GM12874 (cell line): ENCODE data around the gene KCNQ1.

Experiments
- TF ChIP-seq, protein P1 (sequence below): IDR thresholded peaks from 2 replicates; pipeline ENCODE4 v1.5.1; 2011; ENCODE audit warnings: low read depth, mild to moderate bottlenecking, control low read depth, low read length, moderate library complexity; ENCODE audit not compliant: insufficient read depth

The KCNQ1 gene

DNA sequence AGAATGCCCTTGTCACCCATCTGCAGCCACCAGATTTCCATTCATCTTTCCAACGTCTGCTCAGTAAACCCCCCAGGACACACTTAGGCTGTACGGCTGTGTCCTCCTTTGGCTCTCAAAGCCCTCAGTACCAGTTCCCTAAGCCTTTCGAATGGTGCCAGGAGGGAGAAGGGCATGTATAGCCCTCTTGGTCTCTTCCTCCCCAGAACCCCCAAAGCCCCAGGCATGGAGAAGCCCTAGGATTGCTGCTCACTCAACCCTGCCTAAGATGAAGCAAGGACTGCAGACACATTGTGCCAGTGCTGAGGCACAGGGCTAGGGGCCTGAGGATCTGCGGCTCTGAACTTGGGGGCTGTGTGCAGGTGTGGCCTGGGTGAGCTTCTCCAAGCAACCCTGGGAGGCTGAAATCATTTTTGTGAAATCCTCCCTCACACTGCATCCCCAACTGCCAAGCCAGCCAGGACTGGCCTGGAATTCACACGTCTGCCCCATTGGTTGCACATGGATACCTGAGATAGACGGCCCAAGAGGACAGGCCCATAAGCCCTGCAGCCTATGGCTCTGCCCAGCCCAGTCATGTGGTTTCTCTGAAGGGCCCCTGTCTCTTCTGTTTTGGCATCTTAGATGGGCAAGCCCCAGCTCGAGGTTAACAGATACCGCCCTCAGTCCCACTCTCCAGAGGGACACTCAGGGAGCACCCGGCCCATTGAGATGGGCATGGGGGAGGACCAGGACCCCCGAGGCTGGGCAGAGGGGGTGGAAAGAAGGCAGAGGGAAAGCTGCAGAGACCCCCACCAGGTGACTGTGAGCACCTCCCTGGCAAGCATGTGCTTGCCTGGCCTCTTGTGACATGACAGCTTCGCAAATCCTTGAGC lies 221.0 kb downstream of the KCNQ1 start:
- TF ChIP-seq, protein P1, sequence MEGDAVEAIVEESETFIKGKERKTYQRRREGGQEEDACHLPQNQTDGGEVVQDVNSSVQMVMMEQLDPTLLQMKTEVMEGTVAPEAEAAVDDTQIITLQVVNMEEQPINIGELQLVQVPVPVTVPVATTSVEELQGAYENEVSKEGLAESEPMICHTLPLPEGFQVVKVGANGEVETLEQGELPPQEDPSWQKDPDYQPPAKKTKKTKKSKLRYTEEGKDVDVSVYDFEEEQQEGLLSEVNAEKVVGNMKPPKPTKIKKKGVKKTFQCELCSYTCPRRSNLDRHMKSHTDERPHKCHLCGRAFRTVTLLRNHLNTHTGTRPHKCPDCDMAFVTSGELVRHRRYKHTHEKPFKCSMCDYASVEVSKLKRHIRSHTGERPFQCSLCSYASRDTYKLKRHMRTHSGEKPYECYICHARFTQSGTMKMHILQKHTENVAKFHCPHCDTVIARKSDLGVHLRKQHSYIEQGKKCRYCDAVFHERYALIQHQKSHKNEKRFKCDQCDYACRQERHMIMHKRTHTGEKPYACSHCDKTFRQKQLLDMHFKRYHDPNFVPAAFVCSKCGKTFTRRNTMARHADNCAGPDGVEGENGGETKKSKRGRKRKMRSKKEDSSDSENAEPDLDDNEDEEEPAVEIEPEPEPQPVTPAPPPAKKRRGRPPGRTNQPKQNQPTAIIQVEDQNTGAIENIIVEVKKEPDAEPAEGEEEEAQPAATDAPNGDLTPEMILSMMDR = no peak

- TF ChIP-seq, protein P1 = no peak
Observed at GRCh38 chr11:2666401-2666741, 221.6 kb downstream of the KCNQ1 start.

DNA sequence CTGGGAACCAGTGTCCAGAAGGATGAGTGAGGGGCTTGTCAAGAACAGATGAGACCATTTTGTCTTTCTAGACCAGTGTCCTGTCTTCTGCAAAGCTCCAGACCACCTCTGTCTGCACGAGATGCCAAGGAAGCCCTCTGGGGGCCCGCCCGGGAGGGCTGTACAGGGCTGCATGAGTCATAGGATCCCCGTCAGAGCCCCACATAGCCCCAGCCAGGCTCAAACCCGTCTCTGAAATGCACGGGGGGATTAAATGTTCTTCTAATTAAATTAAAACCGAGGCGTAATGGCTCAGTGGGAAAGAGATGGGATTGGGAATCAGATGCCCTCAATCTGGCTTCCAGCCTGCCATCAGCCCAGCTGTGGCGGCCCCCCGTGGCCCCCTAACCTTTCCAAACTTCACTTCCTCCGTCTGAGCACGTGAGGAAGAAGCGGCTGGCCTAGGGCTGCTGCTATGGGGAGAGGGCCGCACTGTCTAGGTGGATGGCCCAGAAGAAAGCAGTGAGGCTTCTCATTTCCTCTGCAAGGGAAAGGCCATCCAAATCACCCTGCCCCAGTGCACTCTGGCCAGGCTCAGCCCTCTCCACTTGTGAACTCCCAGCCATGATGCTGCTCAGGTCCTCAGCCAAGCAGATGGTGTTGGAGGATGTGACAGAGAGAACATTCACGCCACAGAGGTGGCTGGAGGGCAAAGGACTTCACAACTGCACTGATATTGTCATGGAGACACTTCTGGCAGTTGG lies 222.2 kb downstream of the KCNQ1 start:
- TF ChIP-seq, protein P1 = no peak

GRCh38 chr11:2667940-2668339 lies 223.1 kb downstream of the KCNQ1 start:
- TF ChIP-seq, protein P1 = no peak

DNA sequence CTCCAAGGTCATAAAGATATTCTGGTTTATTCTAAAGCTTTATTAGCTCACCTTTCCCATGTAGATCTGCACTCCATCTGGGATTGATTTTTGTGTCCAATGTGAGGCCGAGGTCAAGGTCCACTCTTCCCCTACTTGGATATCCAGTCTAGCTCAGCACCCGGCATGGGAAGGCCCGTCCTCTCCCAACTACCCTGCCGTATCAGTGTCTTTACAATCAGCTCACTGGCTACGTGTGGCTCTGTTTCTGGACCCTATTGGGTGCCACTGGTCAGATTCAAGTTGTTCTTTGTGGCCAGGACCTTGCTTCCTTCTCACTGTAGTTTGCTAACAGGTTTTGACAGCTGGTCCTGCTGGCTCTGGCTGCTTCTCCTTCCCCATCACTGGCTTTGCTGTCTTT lies 224.1 kb downstream of the KCNQ1 start:
- TF ChIP-seq, protein P1 = no peak

DNA sequence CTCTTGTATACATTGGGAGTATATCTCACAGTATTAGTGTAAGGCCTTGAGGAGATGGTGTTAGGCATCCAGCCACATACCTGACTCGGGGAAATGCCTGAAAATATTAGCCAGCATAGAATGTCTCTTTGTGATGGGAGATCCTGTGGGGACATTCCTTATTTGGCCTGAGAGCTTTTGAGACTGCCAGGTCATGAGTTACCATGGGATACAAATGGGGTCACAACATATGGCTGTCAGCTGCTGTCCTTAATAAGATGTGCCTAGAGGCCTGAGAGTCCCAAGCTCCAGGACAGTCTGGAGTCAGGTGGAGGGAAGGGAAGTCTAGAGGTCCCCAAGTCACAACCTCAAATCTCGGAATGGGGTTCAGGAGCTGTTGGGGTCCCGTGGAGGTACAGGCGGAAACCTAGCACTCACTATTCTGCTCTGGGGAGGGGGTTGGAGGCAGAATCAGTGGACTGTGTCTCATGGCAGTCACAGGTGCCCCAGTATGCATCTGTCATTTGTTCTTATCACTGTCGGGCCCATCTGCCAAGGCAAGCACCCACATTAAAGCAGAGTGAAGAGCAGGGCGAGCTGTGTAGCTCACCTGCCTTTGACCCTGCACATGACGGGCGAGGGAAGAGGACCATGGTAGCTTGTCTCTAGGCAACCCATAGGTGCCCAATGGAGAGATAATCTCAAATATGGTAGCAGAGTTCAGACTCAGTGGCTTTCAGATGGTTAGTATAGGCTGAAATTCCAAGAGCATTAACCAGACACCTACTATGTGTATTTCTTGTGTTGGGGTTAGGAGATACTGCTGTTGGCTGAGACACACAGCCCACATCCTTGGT lies 225.0 kb downstream of the KCNQ1 start:
- TF ChIP-seq, protein P1 = no peak

DNA sequence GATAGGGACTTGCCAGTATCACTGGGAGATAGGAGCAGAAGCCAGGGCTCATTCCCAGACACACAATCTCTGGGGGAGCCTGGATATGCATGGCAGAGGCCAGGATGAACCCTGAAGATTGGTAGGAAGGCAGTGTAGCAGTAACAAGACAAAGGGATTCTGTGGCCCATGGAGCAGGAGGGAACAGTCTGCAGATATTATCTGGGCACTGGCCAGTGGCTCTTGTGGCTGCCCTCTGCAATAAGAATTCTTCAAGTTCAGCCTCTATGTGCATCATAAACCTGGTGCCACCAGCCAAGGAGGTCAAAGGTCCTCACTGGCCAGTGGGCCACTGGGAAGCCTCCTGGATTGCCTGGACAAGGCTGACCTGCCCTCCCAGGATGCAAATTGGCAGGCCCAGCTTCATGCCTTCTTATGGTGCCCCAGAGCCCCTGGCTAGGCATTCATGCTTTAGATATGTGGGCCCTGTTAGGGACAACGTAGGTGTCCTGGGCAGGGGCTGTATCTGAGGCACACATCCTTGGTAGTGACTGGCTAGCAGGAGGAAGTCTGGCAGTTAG lies 225.8 kb downstream of the KCNQ1 start:
- TF ChIP-seq, protein P1 = no peak
